IMR-90 (cell line): ENCODE data around the gene RALGAPA2.

ENCODE experiments used
- BHLHE40 ChIP-seq: fragments of 150-350 bp; IDR thresholded peaks from 2 replicates; pipeline ENCODE4 v1.6.1; 2016; ENCODE audit warnings: mild to moderate bottlenecking, low read depth, low read length
- CTCF ChIP-seq: conservative IDR thresholded peaks from 2 replicates; pipeline ENCODE4 v1.5.1; 2012; ENCODE audit warnings: mild to moderate bottlenecking, low read depth, low read length, improper control_type of control experiment
- ELK1 ChIP-seq: fragments of 150-350 bp; IDR thresholded peaks from 2 replicates; pipeline ENCODE4 v1.6.1; 2016; ENCODE audit warnings: low read depth, mild to moderate bottlenecking, low read length, moderate library complexity, borderline replicate concordance
- FOS ChIP-seq: fragments of 150-350 bp; IDR thresholded peaks from 2 replicates; pipeline ENCODE4 v1.6.1; 2016; ENCODE audit warnings: low read depth, low read length
- MXI1 ChIP-seq: IDR thresholded peaks from 2 replicates; pipeline ENCODE4 v1.6.1; 2012; ENCODE audit warnings: low read depth, mild to moderate bottlenecking, low read length, moderate library complexity, borderline replicate concordance
- NFE2L2 ChIP-seq: fragments of 150-350 bp; IDR thresholded peaks from 2 replicates; pipeline ENCODE4 v1.6.1; 2016; ENCODE audit warnings: low read depth, mild to moderate bottlenecking, low read length
- POLR2A ChIP-seq: IDR thresholded peaks from 2 replicates; pipeline ENCODE4 v1.6.1; 2012; ENCODE audit warnings: mild to moderate bottlenecking, low read depth, low read length
- RAD21 ChIP-seq: IDR thresholded peaks from 2 replicates; pipeline ENCODE4 v1.6.1; 2012; ENCODE audit warnings: low read length, improper control_type of control experiment
- RCOR1 ChIP-seq: IDR thresholded peaks from 2 replicates; pipeline ENCODE4 v1.6.1; 2012; ENCODE audit warnings: mild to moderate bottlenecking, low read length, improper control_type of control experiment; ENCODE audit not compliant: insufficient replicate concordance
- SMC3 ChIP-seq: fragments of 150-350 bp; IDR thresholded peaks from 2 replicates; pipeline ENCODE4 v1.6.1; 2016; ENCODE audit warnings: low read depth, mild to moderate bottlenecking, antibody characterized with exemption, low read length, moderate library complexity
- USF2 ChIP-seq: fragments of 150-350 bp; IDR thresholded peaks from 2 replicates; pipeline ENCODE4 v1.6.1; 2017; ENCODE audit warnings: mild to moderate bottlenecking, antibody characterized with exemption, low read length, low read depth

GRCh38 chr20:20614391-20614790 is 98.1 kb downstream of the RALGAPA2 start:
- TF ChIP-seq POLR2A (no peak), SMC3 (no peak), CTCF (no peak), RAD21 (no peak), USF2 (no peak), BHLHE40 (no peak), RCOR1 (no peak), NFE2L2 (no peak), ELK1 (no peak), MXI1 (no peak), FOS (no peak)
